SK-N-SH (cell line): ENCODE results near the gene LILRA1. TPM values are rescaled to one million over a fixed set of nuclear protein-coding genes. Genes with fewer than 3 reads are reported as not detected.
"Not testable (repeated sequence)": the region's sequence is repeated elsewhere in the genome, so short reads cannot be mapped to it uniquely, and the experiment has no call there.

Experiments
- CTCF ChIA-PET: fragments of 300-600, 350-600 bp; formaldehyde crosslinking; extraction: SDS; loops from one replicate; lab custom pipeline; 2021; lab: Yijun Ruan, JAX
- POLR2A ChIA-PET: fragments of 350-600 bp; sonication (Branson Sonifier 250); formaldehyde crosslinking; extraction: SDS; loops from one replicate; lab custom pipeline; 2020; ENCODE audit warnings: antibody characterized with exemption, inconsistent platforms; lab: Yijun Ruan, JAX
- DNase-seq: peaks from one replicate; pipeline ENCODE4 v3.0.0; 2012
- H2AFZ ChIP-seq: fragments of 200-600 bp; sonication (generic); 2 replicates; pipeline ENCODE4 v1.8.1; 2016; ENCODE audit warnings: antibody characterized with exemption, mild to moderate bottlenecking, low read depth
- H3F3A ChIP-seq: fragments of 200-600 bp; sonication (generic); replicated peaks from 2 replicates; pipeline ENCODE3; 2016; ENCODE audit warnings: antibody characterized with exemption, mild to moderate bottlenecking; ENCODE audit not compliant: insufficient read depth
- H3K27ac ChIP-seq, 2 experiments: fragments of 200-500 bp in 1 of 2; fragments of 200-600 bp in 1 of 2; sonication (Bioruptor generic) in 1 of 2; sonication (generic), shearing (Covaris generic) in 1 of 2; 2 replicates each; pipeline versions ENCODE4 v1.5.1 to v1.6.1; 2014 to 2016; ENCODE audit warnings: low read depth in 2 of 2, inconsistent platforms in 1 of 2, low read length in 1 of 2, mild to moderate bottlenecking in 1 of 2, mixed read lengths in 1 of 2
- H3K27me3 ChIP-seq: fragments of 200-600 bp; sonication (generic), shearing (Covaris generic); 2 replicates; pipeline ENCODE4 v1.6.1; 2016; ENCODE audit warnings: mixed run types; ENCODE audit not compliant: insufficient read depth
- H3K36me3 ChIP-seq, 2 experiments: fragments of 200-500 bp in 1 of 2; fragments of 200-600 bp in 1 of 2; sonication (Bioruptor generic) in 1 of 2; sonication (generic) in 1 of 2; replicated peaks in 1 of 2; 2 replicates each; pipeline versions ENCODE3 to v1.5.1; 2014 to 2016; ENCODE audit warnings: low read length in 1 of 2, mild to moderate bottlenecking in 1 of 2; ENCODE audit not compliant: insufficient read depth in 2 of 2, control insufficient read depth in 1 of 2
- H3K4me1 ChIP-seq, 2 experiments: fragments of 200-500 bp in 1 of 2; fragments of 200-600 bp in 1 of 2; sonication (Bioruptor generic) in 1 of 2; sonication (generic), shearing (Covaris generic) in 1 of 2; 2 replicates each; pipeline versions ENCODE4 v1.5.1 to v1.6.1; 2014 to 2016; ENCODE audit warnings: low read depth in 1 of 2, low read length in 1 of 2, mixed run types in 1 of 2; ENCODE audit not compliant: insufficient read depth in 2 of 2, control insufficient read depth in 1 of 2
- H3K4me2 ChIP-seq: fragments of 200-600 bp; sonication (generic), shearing (Covaris generic); 2 replicates; pipeline ENCODE4 v1.6.1; 2017; ENCODE audit warnings: mixed run types
- H3K4me3 ChIP-seq, 2 experiments: fragments of 200-500 bp in 1 of 2; fragments of 200-600 bp in 1 of 2; sonication (Bioruptor generic) in 1 of 2; sonication (generic), shearing (Covaris generic) in 1 of 2; 2 replicates each; pipeline versions ENCODE4 v1.5.1 to v1.8.1; 2014 to 2016; ENCODE audit warnings: low read depth in 2 of 2, inconsistent platforms in 1 of 2, low read length in 1 of 2, mild to moderate bottlenecking in 1 of 2, mixed read lengths in 1 of 2, moderate library complexity in 1 of 2
- H3K79me2 ChIP-seq: fragments of 200-600 bp; sonication (generic); 2 replicates; pipeline ENCODE4 v1.8.1; 2017; ENCODE audit warnings: mild to moderate bottlenecking; ENCODE audit not compliant: insufficient read depth
- H3K9ac ChIP-seq: fragments of 200-600 bp; sonication (generic); 2 replicates; pipeline ENCODE4 v1.6.1; 2017; ENCODE audit warnings: mixed run types
- H3K9me2 ChIP-seq: fragments of 200-600 bp; sonication (generic); 2 replicates; pipeline ENCODE4 v1.6.1; 2017; ENCODE audit warnings: mixed run types
- H3K9me3 ChIP-seq: fragments of 200-600 bp; sonication (generic); 2 replicates; pipeline ENCODE4 v1.6.1; 2017; ENCODE audit warnings: mixed run types, mild to moderate bottlenecking, moderate library complexity
- H4K20me1 ChIP-seq: fragments of 200-600 bp; sonication (generic); 2 replicates; pipeline ENCODE4 v1.6.1; 2017; ENCODE audit warnings: mild to moderate bottlenecking, mixed run types; ENCODE audit not compliant: insufficient read depth
- CHD2 ChIP-seq: fragments of 150-350 bp; IDR thresholded peaks from 2 replicates; pipeline ENCODE4 v1.6.1; 2018; ENCODE audit warnings: low read length; ENCODE audit not compliant: partially characterized antibody
- EP300 ChIP-seq, 2 experiments: IDR thresholded peaks; 2 replicates each; pipeline versions ENCODE4 v1.4.0 to v1.6.1; 2012; ENCODE audit warnings: borderline replicate concordance in 1 of 2, low read depth in 1 of 2, low read length in 1 of 2
- EZH2phosphoT487 ChIP-seq: fragments of 200-600 bp; sonication (generic); IDR thresholded peaks from 2 replicates; pipeline ENCODE4 v1.6.1; 2017; ENCODE audit warnings: low read depth, mixed run types, mild to moderate bottlenecking, antibody characterized with exemption, moderate library complexity, borderline replicate concordance
- FOSL2 ChIP-seq: IDR thresholded peaks from 2 replicates; pipeline ENCODE4 v1.4.0; 2012; ENCODE audit warnings: low read depth, mild to moderate bottlenecking, moderate library complexity, borderline replicate concordance
- MAX ChIP-seq: IDR thresholded peaks from 2 replicates; pipeline ENCODE4 v1.4.0; 2012; ENCODE audit warnings: low read depth
- RAD21 ChIP-seq: IDR thresholded peaks from 2 replicates; pipeline ENCODE4 v1.6.1; 2012; ENCODE audit warnings: mild to moderate bottlenecking, low read length
- REST ChIP-seq: IDR thresholded peaks from 2 replicates; pipeline ENCODE4 v1.6.1; 2012; ENCODE audit warnings: mild to moderate bottlenecking, low read depth, low read length, moderate library complexity
- RFX5 ChIP-seq: IDR thresholded peaks from 2 replicates; pipeline ENCODE4 v1.6.1; 2012; ENCODE audit warnings: mild to moderate bottlenecking, improper control_type of control experiment, low read length
- RXRA ChIP-seq: IDR thresholded peaks from 2 replicates; pipeline ENCODE4 v1.4.0; 2012; ENCODE audit warnings: low read depth, mild to moderate bottlenecking, borderline replicate concordance
- SMC3 ChIP-seq: IDR thresholded peaks from 2 replicates; pipeline ENCODE4 v1.6.1; 2012; ENCODE audit warnings: low read depth, low read length, improper control_type of control experiment
- TCF12 ChIP-seq: IDR thresholded peaks from 2 replicates; pipeline ENCODE4 v1.4.0; 2012
- TEAD4 ChIP-seq: IDR thresholded peaks from 2 replicates; pipeline ENCODE4 v1.4.0; 2012; ENCODE audit warnings: mild to moderate bottlenecking, borderline replicate concordance; ENCODE audit not compliant: insufficient read depth
- WGBS: methylation state at CpG from one replicate; pipeline ENCODE4 v1.1.6; 2017; ENCODE audit warnings: low lambda C conversion rate; 5-methylcytosine and 5-hydroxymethylcytosine counted together
- polyA plus RNA-seq, 3 experiments: library from polyadenylated mRNA; depleted of rRNA; stranded (reverse); fragments of >200 nt; gene quantifications; 2 replicates each; pipeline ENCODE4 v1.2.3, GENCODE V29; 2012
- TF ChIP-seq, protein P1 (sequence below): fragments of 150-350 bp; IDR thresholded peaks from 2 replicates; pipeline ENCODE4 v1.6.1; 2017; ENCODE audit warnings: antibody characterized with exemption, low read length, low read depth, borderline replicate concordance

LILRA1 gene
- polyA plus RNA-seq, 1 of the 3 experiments (the other 2 are of a cell fraction), result not detected

DNA sequence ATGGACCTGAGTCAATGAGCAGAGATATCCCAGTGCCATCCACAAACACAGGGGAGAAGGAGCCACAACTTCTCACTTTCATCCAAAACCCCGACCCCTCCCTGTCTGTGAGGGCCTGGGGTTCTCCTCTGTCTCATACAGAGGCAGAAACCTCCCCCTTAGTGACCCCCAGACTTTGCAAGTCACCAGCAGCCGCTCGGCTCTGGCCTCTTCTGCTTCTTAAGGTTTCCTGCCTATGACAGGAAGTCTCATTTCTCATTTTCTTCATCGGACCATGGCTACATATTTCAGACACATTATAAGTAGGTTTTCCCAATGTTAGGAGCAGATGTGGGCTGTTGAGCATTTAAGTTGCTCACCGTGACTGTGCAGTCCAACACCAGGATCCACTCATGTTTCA is 49.5 kb downstream of the LILRA1 start:
- H3K27ac ChIP-seq, CTCF ChIA-PET, H3K9ac ChIP-seq, H3K4me3 ChIP-seq, DNase-seq, H3K4me1 ChIP-seq, H4K20me1 ChIP-seq, H3K4me2 ChIP-seq, H3K36me3 ChIP-seq, H3F3A ChIP-seq, H3K9me3 ChIP-seq, H2AFZ ChIP-seq, H3K9me2 ChIP-seq, POLR2A ChIA-PET, H3K79me2 ChIP-seq: not testable (repeated sequence)
- 5% methylated on average over 5 of the region's 5 CpGs for WGBS
- H3K27me3 ChIP-seq, result peaks cover 24% of the 10 kb centered on the region; the same call in 1 of the 2 replicates

- H3K9me2 ChIP-seq, POLR2A ChIA-PET, H3K79me2 ChIP-seq, H3F3A ChIP-seq, H3K36me3 ChIP-seq, H3K27ac ChIP-seq, DNase-seq, H3K4me1 ChIP-seq, H3K4me2 ChIP-seq, H3K9me3 ChIP-seq, H2AFZ ChIP-seq, H3K9ac ChIP-seq, H3K4me3 ChIP-seq, CTCF ChIA-PET, H4K20me1 ChIP-seq: not testable (repeated sequence)
- WGBS, result under 1% methylated on average over 6 of the region's 6 CpGs
- peaks cover 28% of the 10 kb centered on the region; the same call in 1 of the 2 replicates for H3K27me3 ChIP-seq
These were observed 50.2 kb downstream of the LILRA1 start for GRCh38 chr19:54643583-54643982.

DNA sequence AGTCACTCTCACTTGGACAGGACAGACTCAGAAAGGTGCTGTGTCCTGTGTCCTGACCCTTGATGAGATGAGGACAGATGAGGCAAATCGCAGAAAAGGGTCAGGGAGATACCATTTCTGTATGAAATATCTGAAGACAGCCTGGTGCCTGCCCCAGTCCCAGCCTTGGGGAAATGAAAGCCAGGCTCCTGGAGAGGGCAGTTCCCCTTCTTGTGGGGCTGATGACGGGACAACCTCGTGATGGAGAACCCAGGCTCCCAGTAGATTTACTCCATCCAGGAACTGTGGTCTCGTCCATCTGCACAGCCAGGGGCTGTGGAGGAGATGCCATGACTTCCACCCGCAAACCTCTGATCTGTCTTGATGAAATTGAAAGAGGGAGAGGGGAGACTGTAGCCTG is 50.6 kb downstream of the LILRA1 start:
- 6% methylated on average over 2 of the region's 5 CpGs for WGBS
- no peak overlapping the region for H3K4me2 ChIP-seq
- H2AFZ ChIP-seq, result no peak overlapping the region
- H3K9ac ChIP-seq, result no peak overlapping the region
- ChIA-PET POLR2A (no interaction called here), CTCF (no interaction called here)
- DNase-seq, result no peak
- H3K4me1 ChIP-seq, result no peaks in the 10 kb centered on the region
- H3K36me3 ChIP-seq, result no peaks in the 10 kb centered on the region
- H4K20me1 ChIP-seq, result no peaks in the 10 kb centered on the region
- H3K79me2 ChIP-seq, result no peaks in the 10 kb centered on the region
- peaks cover 29% of the 10 kb centered on the region; the same call in 1 of the 2 replicates for H3K27me3 ChIP-seq
- H3K9me3 ChIP-seq, result no peaks in the 10 kb centered on the region
- no peaks in the 10 kb centered on the region for H3K9me2 ChIP-seq
- H3F3A ChIP-seq, result no peaks in the 10 kb centered on the region
- no peak overlapping the region for H3K4me3 ChIP-seq
- TF ChIP-seq MAX (no peak), SMC3 (no peak), REST (no peak), RAD21 (no peak), CHD2 (no peak), TCF12 (no peak), RFX5 (no peak), FOSL2 (no peak), TEAD4 (no peak), EP300 (IDR thresholded peaks at IDR 0.05; ENCODE audit: borderline replicate concordance in 1 of 2, low read depth in 1 of 2, low read length in 1 of 2) (no peak), EZH2phosphoT487 (no peak), RXRA (no peak)
- TF ChIP-seq, protein P1, sequence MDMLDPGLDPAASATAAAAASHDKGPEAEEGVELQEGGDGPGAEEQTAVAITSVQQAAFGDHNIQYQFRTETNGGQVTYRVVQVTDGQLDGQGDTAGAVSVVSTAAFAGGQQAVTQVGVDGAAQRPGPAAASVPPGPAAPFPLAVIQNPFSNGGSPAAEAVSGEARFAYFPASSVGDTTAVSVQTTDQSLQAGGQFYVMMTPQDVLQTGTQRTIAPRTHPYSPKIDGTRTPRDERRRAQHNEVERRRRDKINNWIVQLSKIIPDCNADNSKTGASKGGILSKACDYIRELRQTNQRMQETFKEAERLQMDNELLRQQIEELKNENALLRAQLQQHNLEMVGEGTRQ, result no peak
- H3K27ac ChIP-seq, result no peak overlapping the region
